H9 (cell line): ENCODE results near the gene BAHD1. TPM values are rescaled to one million over a fixed set of nuclear protein-coding genes. Genes with fewer than 3 reads are reported as not detected.

Experiments used
- DNase-seq: peaks from one replicate; pipeline ENCODE4 v3.0.0-alpha.2; 2017
- H2AFZ ChIP-seq: one replicate; pipeline ENCODE4 v1.6.1; 2013; ENCODE audit warnings: mild to moderate bottlenecking, low read length, control low read depth, moderate library complexity
- H2AK5ac ChIP-seq: 2 replicates; pipeline ENCODE4 v1.6.1; 2013; ENCODE audit warnings: low read length, control low read depth, mixed read lengths; ENCODE audit not compliant: insufficient read length
- H2BK120ac ChIP-seq: one replicate; pipeline ENCODE4 v1.6.1; 2013; ENCODE audit warnings: low read depth, mild to moderate bottlenecking, low read length, control low read depth, inconsistent platforms; ENCODE audit not compliant: poor library complexity, severe bottlenecking
- H2BK12ac ChIP-seq: 2 replicates; pipeline ENCODE4 v1.6.1; 2013; ENCODE audit warnings: low read length, control low read depth, mixed read lengths, low read depth; ENCODE audit not compliant: insufficient read length
- H2BK15ac ChIP-seq: 2 replicates; pipeline ENCODE4 v1.6.1; 2013; ENCODE audit warnings: low read depth, low read length, control low read depth
- H2BK20ac ChIP-seq: one replicate; pipeline ENCODE4 v1.6.1; 2013; ENCODE audit warnings: low read depth, mild to moderate bottlenecking, low read length, control low read depth, inconsistent platforms; ENCODE audit not compliant: poor library complexity, severe bottlenecking
- H2BK5ac ChIP-seq: 2 replicates; pipeline ENCODE4 v1.6.1; 2013; ENCODE audit warnings: low read length, control low read depth, mixed read lengths; ENCODE audit not compliant: insufficient read length
- H3K14ac ChIP-seq: 2 replicates; pipeline ENCODE4 v1.6.1; 2013; ENCODE audit warnings: low read length, control low read depth; ENCODE audit not compliant: insufficient read depth
- H3K18ac ChIP-seq: 2 replicates; pipeline ENCODE4 v1.6.1; 2013; ENCODE audit warnings: low read depth, mild to moderate bottlenecking, mixed read lengths, low read length, control low read depth; ENCODE audit not compliant: insufficient read length
- H3K23ac ChIP-seq: 2 replicates; pipeline ENCODE4 v1.6.1; 2013; ENCODE audit warnings: low read length, control low read depth, mixed read lengths, low read depth; ENCODE audit not compliant: insufficient read length
- H3K23me2 ChIP-seq: 2 replicates; pipeline ENCODE4 v1.6.1; 2013; ENCODE audit warnings: low read depth, mild to moderate bottlenecking, mixed read lengths, low read length, control low read depth; ENCODE audit not compliant: insufficient read length, poor library complexity, severe bottlenecking
- H3K27ac ChIP-seq: 2 replicates; pipeline ENCODE4 v1.5.1; 2013; ENCODE audit warnings: low read length, control low read depth, mixed read lengths, low read depth; ENCODE audit not compliant: insufficient read length
- H3K27me3 ChIP-seq: 2 replicates; pipeline ENCODE4 v1.6.1; 2013; ENCODE audit warnings: low read length, control low read depth, inconsistent platforms; ENCODE audit not compliant: insufficient read depth
- H3K4ac ChIP-seq: 2 replicates; pipeline ENCODE4 v1.6.1; 2013; ENCODE audit warnings: low read depth, mild to moderate bottlenecking, control low read depth, inconsistent platforms, low read length, moderate library complexity
- H3K4me1 ChIP-seq: 2 replicates; pipeline ENCODE4 v1.6.1; 2013; ENCODE audit warnings: low read length, control low read depth, inconsistent platforms; ENCODE audit not compliant: insufficient read depth
- H3K4me2 ChIP-seq: 2 replicates; pipeline ENCODE4 v1.6.1; 2013; ENCODE audit warnings: low read length, control low read depth, mixed read lengths; ENCODE audit not compliant: insufficient read length, insufficient read depth
- H3K56ac ChIP-seq: 2 replicates; pipeline ENCODE4 v1.6.1; 2013; ENCODE audit warnings: low read depth, mild to moderate bottlenecking, mixed read lengths, low read length, control low read depth; ENCODE audit not compliant: insufficient read length
- H3K79me1 ChIP-seq: 2 replicates; pipeline ENCODE4 v1.6.1; 2013; ENCODE audit warnings: low read depth, mild to moderate bottlenecking, moderate library complexity, low read length, control low read depth, inconsistent platforms; ENCODE audit not compliant: insufficient read depth, poor library complexity, severe bottlenecking
- H3K79me2 ChIP-seq: 2 replicates; pipeline ENCODE4 v1.6.1; 2013; ENCODE audit warnings: low read length, control low read depth, inconsistent platforms; ENCODE audit not compliant: insufficient read depth
- H3K9ac ChIP-seq: 2 replicates; pipeline ENCODE4 v1.6.1; 2013; ENCODE audit warnings: low read length, control low read depth, mixed read lengths; ENCODE audit not compliant: insufficient read length; ENCODE audit errors: extremely low read depth
- H3K9me3 ChIP-seq: one replicate; pipeline ENCODE4 v1.6.1; 2013; ENCODE audit warnings: low read depth, low read length, inconsistent platforms; ENCODE audit not compliant: control insufficient read depth
- H3T11ph ChIP-seq: one replicate; pipeline ENCODE4 v1.6.1; 2013; ENCODE audit warnings: mild to moderate bottlenecking, low read length, control low read depth, inconsistent platforms
- H4K20me1 ChIP-seq: one replicate; pipeline ENCODE4 v1.6.1; 2013; ENCODE audit not compliant: control insufficient read depth, insufficient read length, insufficient read depth
- H4K5ac ChIP-seq: 2 replicates; pipeline ENCODE4 v1.6.1; 2013; ENCODE audit warnings: low read depth, mild to moderate bottlenecking, mixed read lengths, low read length, control low read depth; ENCODE audit not compliant: insufficient read length
- H4K8ac ChIP-seq: replicated peaks from 2 replicates; pipeline ENCODE4 v1.6.1; 2013; ENCODE audit warnings: low read length, control low read depth, mixed read lengths, low read depth; ENCODE audit not compliant: insufficient read length
- H4K91ac ChIP-seq: 2 replicates; pipeline ENCODE4 v1.6.1; 2013; ENCODE audit warnings: low read depth, mild to moderate bottlenecking, moderate library complexity, mixed read lengths, low read length, control low read depth; ENCODE audit not compliant: insufficient read length
- H3K27ac Mint-ChIP-seq, 3 experiments: 2 replicates in 2 of 3; 3 replicates in 1 of 3; pipeline ENCODE4 v1.8.0; 2020 to 2021; ENCODE audit warnings: mixed read lengths in 3 of 3, mild to moderate bottlenecking in 1 of 3, moderate library complexity in 1 of 3
- H3K27me3 Mint-ChIP-seq: 2 replicates; pipeline ENCODE4 v1.8.0; 2021; ENCODE audit warnings: low read depth, mild to moderate bottlenecking, moderate library complexity, mixed read lengths
- H3K36me3 Mint-ChIP-seq, 3 experiments: 2 replicates in 2 of 3; 3 replicates in 1 of 3; pipeline ENCODE4 v1.8.0; 2020 to 2021; ENCODE audit warnings: low read depth in 3 of 3, mixed read lengths in 3 of 3; ENCODE audit not compliant: insufficient read depth in 1 of 3
- H3K4me1 Mint-ChIP-seq, 2 experiments: 2 replicates each; pipeline ENCODE4 v1.8.0; 2020; ENCODE audit warnings: mixed read lengths in 2 of 2
- H3K4me3 Mint-ChIP-seq, 2 experiments: 2 replicates in 1 of 2; 3 replicates in 1 of 2; pipeline ENCODE4 v1.8.0; 2020 to 2021; ENCODE audit warnings: mild to moderate bottlenecking in 2 of 2, mixed read lengths in 2 of 2, moderate library complexity in 1 of 2
- H3K9me3 Mint-ChIP-seq, 2 experiments: 2 replicates in 1 of 2; 3 replicates in 1 of 2; pipeline ENCODE4 v1.8.0; 2020; ENCODE audit warnings: mild to moderate bottlenecking in 2 of 2, mixed read lengths in 2 of 2, moderate library complexity in 1 of 2
- WGBS: extraction: QIAGEN DNeasy Blood & Tissue Kit; methylation state at CpG from one replicate; pipeline ENCODE4 v1.1.7; 2013; ENCODE audit warnings: missing lambda C conversion rate, low lambda C conversion rate, mixed read lengths; ENCODE audit not compliant: insufficient read length; ENCODE audit errors: extremely low coverage; 5-methylcytosine and 5-hydroxymethylcytosine counted together
- total RNA-seq: library from RNA; stranded (reverse); gene quantifications from 2 replicates; pipeline ENCODE4 v1.2.1, GENCODE V29; 2021
- TF ChIP-seq, protein P1 (sequence below): fragments of 200-600 bp; sonication (generic); conservative IDR thresholded peaks from 3 replicates; pipeline ENCODE4 v1.8.0; 2021; ENCODE audit warnings: antibody characterized with exemption, mild to moderate bottlenecking

The BAHD1 gene
- total RNA-seq, 1 experiment from 2014 or later, result 54.1 TPM

- Histone ChIP-seq H4K20me1 (no peaks in the 10 kb centered on the region), H3K79me2 (no peaks in the 10 kb centered on the region), H2BK15ac (no peak overlapping the region), H3K23me2 (no peaks in the 10 kb centered on the region), H3K9me3 (no peaks in the 10 kb centered on the region), H2BK20ac (no peak overlapping the region), H3K4ac (no peak overlapping the region), H3K23ac (no peak overlapping the region), H4K5ac (no peak overlapping the region), H4K8ac (no peak overlapping the region), H2AFZ (no peak overlapping the region), H3K14ac (no peak overlapping the region), H2BK12ac (no peak overlapping the region), H4K91ac (no peak overlapping the region), H3K9ac (no peak overlapping the region), H3K27me3 (no peaks in the 10 kb centered on the region), H3T11ph (no peak overlapping the region), H2AK5ac (no peak overlapping the region), H3K27ac (no peak overlapping the region), H3K79me1 (no peaks in the 10 kb centered on the region), H3K4me1 (no peaks in the 10 kb centered on the region), H3K18ac (no peak overlapping the region), H2BK120ac (no peak overlapping the region), H2BK5ac (no peak overlapping the region), H3K56ac (no peak overlapping the region), H3K4me2 (no peak overlapping the region)
- TF ChIP-seq, protein P1, sequence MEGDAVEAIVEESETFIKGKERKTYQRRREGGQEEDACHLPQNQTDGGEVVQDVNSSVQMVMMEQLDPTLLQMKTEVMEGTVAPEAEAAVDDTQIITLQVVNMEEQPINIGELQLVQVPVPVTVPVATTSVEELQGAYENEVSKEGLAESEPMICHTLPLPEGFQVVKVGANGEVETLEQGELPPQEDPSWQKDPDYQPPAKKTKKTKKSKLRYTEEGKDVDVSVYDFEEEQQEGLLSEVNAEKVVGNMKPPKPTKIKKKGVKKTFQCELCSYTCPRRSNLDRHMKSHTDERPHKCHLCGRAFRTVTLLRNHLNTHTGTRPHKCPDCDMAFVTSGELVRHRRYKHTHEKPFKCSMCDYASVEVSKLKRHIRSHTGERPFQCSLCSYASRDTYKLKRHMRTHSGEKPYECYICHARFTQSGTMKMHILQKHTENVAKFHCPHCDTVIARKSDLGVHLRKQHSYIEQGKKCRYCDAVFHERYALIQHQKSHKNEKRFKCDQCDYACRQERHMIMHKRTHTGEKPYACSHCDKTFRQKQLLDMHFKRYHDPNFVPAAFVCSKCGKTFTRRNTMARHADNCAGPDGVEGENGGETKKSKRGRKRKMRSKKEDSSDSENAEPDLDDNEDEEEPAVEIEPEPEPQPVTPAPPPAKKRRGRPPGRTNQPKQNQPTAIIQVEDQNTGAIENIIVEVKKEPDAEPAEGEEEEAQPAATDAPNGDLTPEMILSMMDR, result no peak
- DNase-seq, result no peak
- H3K4me3 Mint-ChIP-seq, result no peak overlapping the region; a peak in 1 of 5 replicates
- H3K27me3 Mint-ChIP-seq, result peaks cover 6% of the 10 kb centered on the region
- no peaks in the 10 kb centered on the region; a peak in 3 of 7 replicates for H3K36me3 Mint-ChIP-seq
- peaks cover 27 to 28% of the 10 kb centered on the region in 2 experiments for H3K4me1 Mint-ChIP-seq
- H3K9me3 Mint-ChIP-seq, result no peaks in the 10 kb centered on the region
- H3K27ac Mint-ChIP-seq, result peak overlapping the region in 2 of 3 experiments; percentile 31 to 34; a peak in 3 of 7 replicates
- WGBS, result no CpG with 5 or more reads among the region's 5 CpGs
Measured at GRCh38 chr15:40477642-40478327, 37.0 kb downstream of the BAHD1 start.
